HG03045 (cell line): ENCODE measurements around the gene PPP4R2.

Source experiments
- ATAC-seq: cut with Tn5 transposase; IDR thresholded peaks from one replicate; pipeline ENCODE4 v1.9.1; 2021; ENCODE audit warnings: mild to moderate bottlenecking, moderate library complexity; ENCODE audit not compliant: unreplicated experiment

PPP4R2 gene

GRCh38 chr3:73107676-73108187 is 111.1 kb downstream of the PPP4R2 start:
- no peak for ATAC-seq

GRCh38 chr3:73108750-73109149 is 112.1 kb downstream of the PPP4R2 start:
- no peak for ATAC-seq

GRCh38 chr3:73110530-73110929 is 113.9 kb downstream of the PPP4R2 start:
- ATAC-seq: no peak

GRCh38 chr3:73114711-73115110 is 118.1 kb downstream of the PPP4R2 start:
- no peak for ATAC-seq

GRCh38 chr3:73115806-73116205 is 119.2 kb downstream of the PPP4R2 start:
- no peak for ATAC-seq
